ENCODE data around the gene CNTN4. TPM values are rescaled to one million over a fixed set of nuclear protein-coding genes. Genes with fewer than 3 reads are reported as not detected.

Gene CNTN4
- total RNA-seq, 1 experiment from 2014 or later = 5.7 TPM

DNA sequence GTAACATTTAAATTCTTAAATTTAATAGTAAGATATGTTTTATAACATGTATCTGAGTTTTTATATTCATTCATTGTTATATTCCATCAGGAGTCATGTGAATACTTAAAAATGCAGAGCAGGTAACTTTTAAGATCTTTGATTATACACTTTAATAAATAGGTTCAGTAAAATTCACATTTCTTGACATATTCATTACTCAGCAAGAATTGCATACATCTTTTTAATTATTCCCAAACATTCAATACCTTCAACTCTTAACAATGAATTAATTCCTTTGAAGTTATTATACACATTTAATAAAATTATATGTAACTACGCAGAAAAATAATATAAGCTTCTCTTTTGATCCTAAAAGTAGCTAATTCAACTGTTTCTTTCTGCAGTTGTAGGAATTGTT is 105.4 kb downstream of the CNTN4 start:
- POLR2A ChIA-PET (ENCODE audit: low non-redundant PET) = no interaction called here
- CTCF ChIA-PET = no interaction called here
- no TSS peak for BruUV-seq (replicated peaks)
- Histone ChIP-seq H3K27ac (ENCODE audit: low read depth, low read length, poor library complexity, severe bottlenecking) (no peak overlapping the region), H3K9me3 (ENCODE audit: low read depth, low read length, poor library complexity, severe bottlenecking) (no peaks in the 10 kb centered on the region), H3K4me3 (ENCODE audit: low read depth, low read length, poor library complexity, severe bottlenecking) (no peak overlapping the region), H3K27me3 (replicated peaks; ENCODE audit: insufficient read depth, low read depth, low read length, poor library complexity) (no peaks in the 10 kb centered on the region), H3K4me1 (ENCODE audit: insufficient read depth, low read length, poor library complexity, severe bottlenecking) (no peaks in the 10 kb centered on the region), H3K36me3 (ENCODE audit: insufficient read depth, low read length, poor library complexity, severe bottlenecking) (no peaks in the 10 kb centered on the region)
- intact Hi-C loops (cut with micrococcal nuclease; ENCODE audit: unreplicated experiment) = no loop called here
- no peak for TF ChIP-seq CTCF (conservative IDR thresholded peaks at IDR 0.05; ENCODE audit: low read depth, low read length)
- no peak for TF ChIP-seq EZH2 (IDR thresholded peaks at IDR 0.05; ENCODE audit: borderline replicate concordance, low read depth, low read length, poor library complexity, severe bottlenecking)
- DNase-seq (ENCODE audit: low spot score) = no peak

DNA sequence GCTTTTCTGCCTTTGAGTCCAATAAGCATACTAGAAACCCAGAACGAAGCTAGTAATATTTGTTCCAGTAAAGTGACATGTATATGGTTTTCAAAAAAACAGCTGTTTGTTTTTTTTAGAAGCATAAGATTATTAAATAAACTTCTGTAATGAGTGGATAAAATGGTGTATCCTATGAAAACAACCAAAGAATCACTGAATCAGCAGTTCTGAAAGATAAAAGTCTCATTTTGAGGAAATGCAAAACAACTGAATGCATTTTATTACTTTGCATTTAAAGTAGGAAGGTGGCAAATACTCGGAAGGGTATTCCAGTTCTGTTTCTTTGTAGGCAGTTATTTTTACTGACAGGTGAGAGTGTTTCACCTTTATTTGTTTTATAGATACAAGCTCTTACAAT is 107.0 kb downstream of the CNTN4 start:
- Histone ChIP-seq H3K4me1 (ENCODE audit: insufficient read depth, low read length, poor library complexity, severe bottlenecking) (no peaks in the 10 kb centered on the region), H3K4me3 (ENCODE audit: low read depth, low read length, poor library complexity, severe bottlenecking) (no peak overlapping the region), H3K9me3 (ENCODE audit: low read depth, low read length, poor library complexity, severe bottlenecking) (no peaks in the 10 kb centered on the region), H3K36me3 (ENCODE audit: insufficient read depth, low read length, poor library complexity, severe bottlenecking) (no peaks in the 10 kb centered on the region), H3K27ac (ENCODE audit: low read depth, low read length, poor library complexity, severe bottlenecking) (no peak overlapping the region), H3K27me3 (replicated peaks; ENCODE audit: insufficient read depth, low read depth, low read length, poor library complexity) (no peaks in the 10 kb centered on the region)
- intact Hi-C loops (cut with micrococcal nuclease; ENCODE audit: unreplicated experiment) = no loop called here
- ChIA-PET POLR2A (ENCODE audit: low non-redundant PET) (no interaction called here), CTCF (no interaction called here)
- BruUV-seq (replicated peaks) = no TSS peak
- TF ChIP-seq EZH2 (IDR thresholded peaks at IDR 0.05; ENCODE audit: borderline replicate concordance, low read depth, low read length, poor library complexity, severe bottlenecking) = no peak
- TF ChIP-seq CTCF (conservative IDR thresholded peaks at IDR 0.05; ENCODE audit: low read depth, low read length) = no peak
- no peak for DNase-seq (ENCODE audit: low spot score)

GRCh38 chr3:2206536-2206935 is 107.9 kb downstream of the CNTN4 start:
- Histone ChIP-seq H3K9me3 (ENCODE audit: low read depth, low read length, poor library complexity, severe bottlenecking) (no peaks in the 10 kb centered on the region), H3K4me1 (ENCODE audit: insufficient read depth, low read length, poor library complexity, severe bottlenecking) (no peaks in the 10 kb centered on the region), H3K4me3 (ENCODE audit: low read depth, low read length, poor library complexity, severe bottlenecking) (no peak overlapping the region), H3K36me3 (ENCODE audit: insufficient read depth, low read length, poor library complexity, severe bottlenecking) (no peaks in the 10 kb centered on the region), H3K27me3 (replicated peaks; ENCODE audit: insufficient read depth, low read depth, low read length, poor library complexity) (no peaks in the 10 kb centered on the region), H3K27ac (ENCODE audit: low read depth, low read length, poor library complexity, severe bottlenecking) (no peak overlapping the region)
- DNase-seq (ENCODE audit: low spot score) = no peak
- ChIA-PET POLR2A (ENCODE audit: low non-redundant PET) (no interaction called here), CTCF (no interaction called here)
- intact Hi-C loops (cut with micrococcal nuclease; ENCODE audit: unreplicated experiment) = no loop called here
- TF ChIP-seq CTCF (conservative IDR thresholded peaks at IDR 0.05; ENCODE audit: low read depth, low read length) (no peak), EZH2 (IDR thresholded peaks at IDR 0.05; ENCODE audit: borderline replicate concordance, low read depth, low read length, poor library complexity, severe bottlenecking) (no peak)
- BruUV-seq (replicated peaks) = no TSS peak

Data from A673 (cell line).